Astrocyte of the cerebellum (primary cell): ENCODE measurements around the gene HMX3.

Source experiments
- DNase-seq: peaks from one replicate; pipeline ENCODE4 v3.0.0-alpha.2; 2011; ENCODE audit warnings: low read depth
- H3K4me3 ChIP-seq: 2 replicates; pipeline ENCODE4 v1.5.1; 2011; ENCODE audit warnings: mild to moderate bottlenecking, low read depth, low read length, moderate library complexity
- CTCF ChIP-seq: IDR thresholded peaks from 2 replicates; pipeline ENCODE4 v1.5.1; 2012; ENCODE audit warnings: low read length, low read depth, moderate library complexity, mild to moderate bottlenecking; ENCODE audit errors: missing control alignments
- in situ Hi-C: cut with HindIII; loops from 2 replicates; pipeline ENCODE4 v1.10.0; 2017; ENCODE audit warnings: low sequenced_read_pairs

The HMX3 gene

DNA sequence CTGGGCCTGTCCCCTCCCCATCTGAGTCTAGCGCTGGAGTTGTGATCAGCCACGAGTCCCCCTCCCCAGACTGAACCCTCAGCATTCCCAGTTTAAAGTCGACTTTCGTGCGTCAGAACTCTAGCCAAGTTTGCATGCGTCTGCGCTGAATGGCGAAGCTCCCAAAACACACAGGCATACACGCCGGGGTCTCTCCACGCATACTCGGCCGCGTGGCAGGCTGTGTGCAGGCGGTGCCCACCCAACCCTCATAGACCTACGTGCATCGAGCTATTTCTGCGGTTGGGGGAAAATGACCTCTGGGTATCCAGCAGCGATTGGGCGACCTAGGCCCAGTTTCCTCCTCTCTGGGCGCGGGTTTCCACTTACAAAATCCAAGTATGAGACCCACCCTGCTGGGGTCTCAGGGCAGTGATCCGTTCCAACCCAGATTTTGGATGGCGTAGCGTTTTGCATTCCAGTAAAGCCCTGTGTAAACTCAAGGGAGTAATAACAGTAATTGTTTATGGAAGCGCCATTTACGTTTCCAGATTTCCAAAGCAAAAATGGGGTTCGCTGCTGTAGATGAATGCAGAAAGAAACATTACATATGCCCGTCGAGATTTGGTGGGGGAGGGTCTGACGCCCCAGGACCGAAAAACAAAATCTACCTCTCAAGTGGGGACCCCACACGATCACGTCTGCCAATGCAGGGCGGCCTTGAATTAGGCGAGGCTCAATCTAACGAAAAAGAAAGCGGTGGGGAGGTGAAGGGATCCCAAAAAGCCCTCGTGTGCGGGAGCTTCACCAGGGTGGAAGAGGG is 2.0 kb upstream of the HMX3 start:
- in situ Hi-C loops = no loop called here
- TF ChIP-seq CTCF = no peak
- no peak overlapping the region for H3K4me3 ChIP-seq
- no peak for DNase-seq

DNA sequence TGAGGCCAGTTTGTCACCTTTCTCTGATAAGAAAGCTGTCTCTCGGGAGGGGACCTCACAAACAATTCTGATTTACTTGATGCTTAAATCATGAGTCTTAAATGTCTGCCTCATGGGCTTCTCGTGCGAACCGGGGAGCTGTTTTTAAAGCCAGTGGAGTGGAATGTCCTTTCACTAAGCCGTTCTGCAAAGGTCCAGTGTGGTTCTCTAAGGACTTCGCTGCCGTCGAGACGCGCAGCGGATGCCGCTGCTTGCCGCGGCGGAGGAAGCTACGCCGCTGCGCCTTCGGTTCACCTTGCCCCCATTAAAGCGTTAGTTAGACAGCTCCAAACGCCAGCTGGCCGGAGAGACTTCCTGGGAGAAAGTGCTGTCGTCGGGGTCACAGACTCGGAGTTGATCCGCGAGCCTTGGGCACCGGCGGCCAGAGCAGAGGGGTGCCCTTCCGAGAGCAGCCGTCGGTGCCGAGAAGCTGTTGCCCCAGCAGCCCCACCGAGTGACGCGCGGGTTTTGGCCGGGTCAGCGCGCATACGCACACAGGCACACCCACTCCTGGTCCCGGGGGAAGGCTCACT is 1.3 kb upstream of the HMX3 start:
- no peak overlapping the region for H3K4me3 ChIP-seq
- no peak for DNase-seq
- no peak for TF ChIP-seq CTCF
- in situ Hi-C loops = no loop called here

- no peak overlapping the region for H3K4me3 ChIP-seq
- no peak for TF ChIP-seq CTCF
- no peak for DNase-seq
- in situ Hi-C loops = no loop called here
Observed at GRCh38 chr10:123134915-123135414, 805 bp upstream of the HMX3 start.

- no peak for DNase-seq
- in situ Hi-C loops = no loop called here
- no peak for TF ChIP-seq CTCF
- H3K4me3 ChIP-seq = no peak overlapping the region
Observed at GRCh38 chr10:123136221-123136805, 543 bp downstream of the HMX3 start.

GRCh38 chr10:123136806-123137642 is 1.3 kb downstream of the HMX3 start:
- no peak overlapping the region for H3K4me3 ChIP-seq
- DNase-seq = no peak
- in situ Hi-C loops = no loop called here
- TF ChIP-seq CTCF = no peak

GRCh38 chr10:123139165-123139520 is 3.4 kb downstream of the HMX3 start:
- no peak for DNase-seq
- TF ChIP-seq CTCF = no peak
- in situ Hi-C loops = no loop called here
- no peak overlapping the region for H3K4me3 ChIP-seq
